ENCODE results near the gene PRKCE. TPM values are rescaled to one million over a fixed set of nuclear protein-coding genes. Genes with fewer than 3 reads are reported as not detected.

PRKCE gene
- total RNA-seq, 1 experiment from 2014 or later: 4.4 TPM

DNA sequence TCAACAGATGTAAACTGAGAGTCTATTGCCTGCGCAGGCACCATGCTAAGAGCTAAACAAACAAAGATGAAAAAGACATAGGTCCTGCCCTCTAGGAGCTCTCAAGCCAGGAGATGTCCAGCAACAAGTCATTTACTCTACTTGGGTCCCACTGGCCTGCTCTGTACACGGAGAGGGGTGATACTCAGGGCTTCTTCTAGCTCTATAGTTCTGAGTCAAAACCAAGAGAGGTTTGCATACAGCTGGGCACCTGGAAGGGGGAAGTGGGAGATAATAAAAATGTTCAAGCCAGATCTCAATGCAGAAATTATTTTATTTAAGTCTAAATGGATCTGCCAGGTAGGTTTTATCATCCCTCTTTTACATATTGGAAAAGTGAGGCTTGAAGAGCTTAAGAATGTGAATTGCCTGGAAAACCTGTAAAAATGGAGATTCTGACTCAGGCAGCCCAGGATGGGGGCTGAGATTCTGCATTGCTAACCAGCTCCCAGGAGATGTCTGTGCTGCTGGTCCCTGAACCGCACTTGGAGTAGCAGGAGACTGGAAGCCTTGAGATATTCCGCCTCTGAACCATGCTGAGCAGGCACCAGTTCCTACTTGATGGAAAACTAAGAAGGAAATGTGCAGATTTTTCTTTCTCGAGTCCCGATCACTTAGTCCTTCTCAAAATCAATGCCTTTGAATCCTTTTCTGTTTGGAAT lies 201.1 kb downstream of the PRKCE start:
- peaks cover 12% of the 10 kb centered on the region for H3K27me3 Mint-ChIP-seq (ENCODE audit: insufficient read depth, unreplicated experiment)
- no peaks in the 10 kb centered on the region for H3K4me1 Mint-ChIP-seq (ENCODE audit: low read depth, unreplicated experiment)
- Histone ChIP-seq H3K36me3 (ENCODE audit: control insufficient read depth, insufficient read depth, low read length) (no peaks in the 10 kb centered on the region), H3K9me3 (no peaks in the 10 kb centered on the region), H3K4me3 (ENCODE audit: low read depth, low read length) (no peak overlapping the region), H3K27me3 (replicated peaks; ENCODE audit: control insufficient read depth, insufficient read depth, low read length) (no peaks in the 10 kb centered on the region), H3K4me1 (no peaks in the 10 kb centered on the region)
- no TSS peak for BruUV-seq (replicated peaks)
- CTCF ChIA-PET: no interaction called here
- TF ChIP-seq, protein P1, sequence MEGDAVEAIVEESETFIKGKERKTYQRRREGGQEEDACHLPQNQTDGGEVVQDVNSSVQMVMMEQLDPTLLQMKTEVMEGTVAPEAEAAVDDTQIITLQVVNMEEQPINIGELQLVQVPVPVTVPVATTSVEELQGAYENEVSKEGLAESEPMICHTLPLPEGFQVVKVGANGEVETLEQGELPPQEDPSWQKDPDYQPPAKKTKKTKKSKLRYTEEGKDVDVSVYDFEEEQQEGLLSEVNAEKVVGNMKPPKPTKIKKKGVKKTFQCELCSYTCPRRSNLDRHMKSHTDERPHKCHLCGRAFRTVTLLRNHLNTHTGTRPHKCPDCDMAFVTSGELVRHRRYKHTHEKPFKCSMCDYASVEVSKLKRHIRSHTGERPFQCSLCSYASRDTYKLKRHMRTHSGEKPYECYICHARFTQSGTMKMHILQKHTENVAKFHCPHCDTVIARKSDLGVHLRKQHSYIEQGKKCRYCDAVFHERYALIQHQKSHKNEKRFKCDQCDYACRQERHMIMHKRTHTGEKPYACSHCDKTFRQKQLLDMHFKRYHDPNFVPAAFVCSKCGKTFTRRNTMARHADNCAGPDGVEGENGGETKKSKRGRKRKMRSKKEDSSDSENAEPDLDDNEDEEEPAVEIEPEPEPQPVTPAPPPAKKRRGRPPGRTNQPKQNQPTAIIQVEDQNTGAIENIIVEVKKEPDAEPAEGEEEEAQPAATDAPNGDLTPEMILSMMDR (IDR thresholded peaks at IDR 0.05; ENCODE audit: insufficient read depth in 1 of 2, low read depth in 1 of 2, low read length in 1 of 2, severe bottlenecking in 1 of 2, unreplicated experiment in 1 of 2): no peak
- no peaks in the 10 kb centered on the region for H3K9me3 Mint-ChIP-seq (ENCODE audit: unreplicated experiment)
- no peak overlapping the region for H3K4me3 Mint-ChIP-seq (ENCODE audit: unreplicated experiment)
- intact Hi-C loops (cut with micrococcal nuclease; ENCODE audit: unreplicated experiment): no loop called here
- H3K27ac Mint-ChIP-seq (ENCODE audit: unreplicated experiment): no peak overlapping the region
- POLR2A ChIA-PET: no interaction called here
- no peak for DNase-seq
- H3K36me3 Mint-ChIP-seq (ENCODE audit: insufficient read depth, unreplicated experiment): no peaks in the 10 kb centered on the region

GRCh38 chr2:45855374-45855773 lies 203.9 kb downstream of the PRKCE start:
- Histone ChIP-seq H3K9me3 (no peaks in the 10 kb centered on the region), H3K4me3 (ENCODE audit: low read depth, low read length) (no peak overlapping the region), H3K27me3 (replicated peaks; ENCODE audit: control insufficient read depth, insufficient read depth, low read length) (no peaks in the 10 kb centered on the region), H3K4me1 (no peaks in the 10 kb centered on the region), H3K36me3 (ENCODE audit: control insufficient read depth, insufficient read depth, low read length) (no peaks in the 10 kb centered on the region)
- intact Hi-C loops (cut with micrococcal nuclease; ENCODE audit: unreplicated experiment): no loop called here
- POLR2A ChIA-PET: no interaction called here
- H3K36me3 Mint-ChIP-seq (ENCODE audit: insufficient read depth, unreplicated experiment): no peaks in the 10 kb centered on the region
- H3K4me1 Mint-ChIP-seq (ENCODE audit: low read depth, unreplicated experiment): no peaks in the 10 kb centered on the region
- no peak overlapping the region for H3K4me3 Mint-ChIP-seq (ENCODE audit: unreplicated experiment)
- no peaks in the 10 kb centered on the region for H3K9me3 Mint-ChIP-seq (ENCODE audit: unreplicated experiment)
- CTCF ChIA-PET: no interaction called here
- H3K27ac Mint-ChIP-seq (ENCODE audit: unreplicated experiment): no peak overlapping the region
- H3K27me3 Mint-ChIP-seq (ENCODE audit: insufficient read depth, unreplicated experiment): peaks cover 9% of the 10 kb centered on the region
- no TSS peak for BruUV-seq (replicated peaks)
- DNase-seq: no peak
- TF ChIP-seq, protein P1 (IDR thresholded peaks at IDR 0.05; ENCODE audit: insufficient read depth in 1 of 2, low read depth in 1 of 2, low read length in 1 of 2, severe bottlenecking in 1 of 2, unreplicated experiment in 1 of 2): no peak

- ChIA-PET CTCF (no interaction called here), POLR2A (no interaction called here)
- Histone ChIP-seq H3K27me3 (replicated peaks; ENCODE audit: control insufficient read depth, insufficient read depth, low read length) (no peaks in the 10 kb centered on the region), H3K4me1 (no peaks in the 10 kb centered on the region), H3K4me3 (ENCODE audit: low read depth, low read length) (no peak overlapping the region), H3K9me3 (no peaks in the 10 kb centered on the region), H3K36me3 (ENCODE audit: control insufficient read depth, insufficient read depth, low read length) (no peaks in the 10 kb centered on the region)
- Mint-ChIP-seq H3K36me3 (ENCODE audit: insufficient read depth, unreplicated experiment) (no peaks in the 10 kb centered on the region), H3K4me3 (ENCODE audit: unreplicated experiment) (no peak overlapping the region), H3K27me3 (ENCODE audit: insufficient read depth, unreplicated experiment) (peaks cover 9% of the 10 kb centered on the region), H3K4me1 (ENCODE audit: low read depth, unreplicated experiment) (no peaks in the 10 kb centered on the region), H3K27ac (ENCODE audit: unreplicated experiment) (no peak overlapping the region), H3K9me3 (ENCODE audit: unreplicated experiment) (no peaks in the 10 kb centered on the region)
- no peak for DNase-seq
- intact Hi-C loops (cut with micrococcal nuclease; ENCODE audit: unreplicated experiment): no loop called here
- TF ChIP-seq, protein P1 (IDR thresholded peaks at IDR 0.05; ENCODE audit: insufficient read depth in 1 of 2, low read depth in 1 of 2, low read length in 1 of 2, severe bottlenecking in 1 of 2, unreplicated experiment in 1 of 2): no peak
- no TSS peak for BruUV-seq (replicated peaks)
These were observed 205.2 kb downstream of the PRKCE start for GRCh38 chr2:45856391-45857274.

Measured in Caco-2 (cell line).